Measurements from ENCODE around the gene URB1.
"Not testable (repeated sequence)": the region's sequence is repeated elsewhere in the genome, so short reads cannot be mapped to it uniquely, and the experiment has no call there.

The URB1 gene

GRCh38 chr21:32314806-32315205 is 78.0 kb downstream of the URB1 start:
- Histone ChIP-seq H3K36me3 (ENCODE audit: control insufficient read depth, insufficient read depth, low read length) (peaks cover 81% of the 10 kb centered on the region), H3K4me3 (ENCODE audit: low read depth, low read length) (no peak overlapping the region), H3K27me3 (ENCODE audit: control insufficient read depth, insufficient read depth, low read length) (no peaks in the 10 kb centered on the region), H3K27ac (ENCODE audit: low read depth, low read length) (no peak overlapping the region), H3K4me1 (ENCODE audit: control insufficient read depth, insufficient read depth, low read length) (no peaks in the 10 kb centered on the region), H3K9me3 (ENCODE audit: control insufficient read depth, insufficient read depth, low read depth, low read length) (no peaks in the 10 kb centered on the region), H3K9ac (ENCODE audit: low read length) (no peak overlapping the region)

GRCh38 chr21:32312976-32313375 is 79.8 kb downstream of the URB1 start:
- Histone ChIP-seq H3K9me3 (ENCODE audit: control insufficient read depth, insufficient read depth, low read depth, low read length) (no peaks in the 10 kb centered on the region), H3K9ac (ENCODE audit: low read length) (no peak overlapping the region), H3K4me3 (ENCODE audit: low read depth, low read length) (no peak overlapping the region), H3K27me3 (ENCODE audit: control insufficient read depth, insufficient read depth, low read length) (no peaks in the 10 kb centered on the region), H3K4me1 (ENCODE audit: control insufficient read depth, insufficient read depth, low read length) (no peaks in the 10 kb centered on the region), H3K36me3 (ENCODE audit: control insufficient read depth, insufficient read depth, low read length) (peaks cover 68% of the 10 kb centered on the region), H3K27ac (ENCODE audit: low read depth, low read length) (no peak overlapping the region)

GRCh38 chr21:32312326-32312725 is 80.5 kb downstream of the URB1 start:
- H3K27me3 ChIP-seq (ENCODE audit: control insufficient read depth, insufficient read depth, low read length), result no peaks in the 10 kb centered on the region
- no peaks in the 10 kb centered on the region for H3K4me1 ChIP-seq (ENCODE audit: control insufficient read depth, insufficient read depth, low read length)
- no peak overlapping the region for H3K27ac ChIP-seq (ENCODE audit: low read depth, low read length)
- no peak overlapping the region for H3K4me3 ChIP-seq (ENCODE audit: low read depth, low read length)
- H3K9me3 ChIP-seq (ENCODE audit: control insufficient read depth, insufficient read depth, low read depth, low read length), result no peaks in the 10 kb centered on the region
- no peak overlapping the region for H3K9ac ChIP-seq (ENCODE audit: low read length)
- peaks cover 62% of the 10 kb centered on the region for H3K36me3 ChIP-seq (ENCODE audit: control insufficient read depth, insufficient read depth, low read length)

- Histone ChIP-seq H3K36me3 (ENCODE audit: control insufficient read depth, insufficient read depth, low read length) (peaks cover 54% of the 10 kb centered on the region), H3K4me1 (ENCODE audit: control insufficient read depth, insufficient read depth, low read length) (peaks cover under 1% of the 10 kb centered on the region; the same call in 1 of the 2 replicates), H3K4me3 (ENCODE audit: low read depth, low read length) (no peak overlapping the region), H3K27me3 (ENCODE audit: control insufficient read depth, insufficient read depth, low read length) (no peaks in the 10 kb centered on the region), H3K9me3 (ENCODE audit: control insufficient read depth, insufficient read depth, low read depth, low read length) (no peaks in the 10 kb centered on the region), H3K9ac (ENCODE audit: low read length) (no peak overlapping the region), H3K27ac (ENCODE audit: low read depth, low read length) (no peak overlapping the region)
Observed at GRCh38 chr21:32311621-32312020, 81.2 kb downstream of the URB1 start.

GRCh38 chr21:32310976-32311375 is 81.8 kb downstream of the URB1 start:
- not testable (repeated sequence) for H3K9me3 ChIP-seq (ENCODE audit: control insufficient read depth, insufficient read depth, low read depth, low read length); H3K4me3 ChIP-seq (ENCODE audit: low read depth, low read length); H3K27me3 ChIP-seq (ENCODE audit: control insufficient read depth, insufficient read depth, low read length); H3K9ac ChIP-seq (ENCODE audit: low read length); H3K4me1 ChIP-seq (ENCODE audit: control insufficient read depth, insufficient read depth, low read length); H3K27ac ChIP-seq (ENCODE audit: low read depth, low read length)
- H3K36me3 ChIP-seq (ENCODE audit: control insufficient read depth, insufficient read depth, low read length), result peaks cover 48% of the 10 kb centered on the region

GRCh38 chr21:32309906-32310460 is 82.8 kb downstream of the URB1 start:
- Histone ChIP-seq H3K27ac (ENCODE audit: low read depth, low read length) (no peak overlapping the region), H3K27me3 (ENCODE audit: control insufficient read depth, insufficient read depth, low read length) (no peaks in the 10 kb centered on the region), H3K36me3 (ENCODE audit: control insufficient read depth, insufficient read depth, low read length) (peaks cover 39% of the 10 kb centered on the region), H3K4me1 (ENCODE audit: control insufficient read depth, insufficient read depth, low read length) (peaks cover 11% of the 10 kb centered on the region; the same call in 1 of the 2 replicates), H3K4me3 (ENCODE audit: low read depth, low read length) (no peak overlapping the region), H3K9me3 (ENCODE audit: control insufficient read depth, insufficient read depth, low read depth, low read length) (no peaks in the 10 kb centered on the region), H3K9ac (ENCODE audit: low read length) (no peak overlapping the region)

GRCh38 chr21:32308696-32309095 is 84.1 kb downstream of the URB1 start:
- Histone ChIP-seq H3K27me3 (ENCODE audit: control insufficient read depth, insufficient read depth, low read length) (no peaks in the 10 kb centered on the region), H3K4me1 (ENCODE audit: control insufficient read depth, insufficient read depth, low read length) (peaks cover 11% of the 10 kb centered on the region; the same call in 1 of the 2 replicates), H3K27ac (ENCODE audit: low read depth, low read length) (no peak overlapping the region), H3K4me3 (ENCODE audit: low read depth, low read length) (no peak overlapping the region), H3K9me3 (ENCODE audit: control insufficient read depth, insufficient read depth, low read depth, low read length) (no peaks in the 10 kb centered on the region), H3K9ac (ENCODE audit: low read length) (no peak overlapping the region), H3K36me3 (ENCODE audit: control insufficient read depth, insufficient read depth, low read length) (peaks cover 28% of the 10 kb centered on the region)

- no peaks in the 10 kb centered on the region for H3K9me3 ChIP-seq (ENCODE audit: control insufficient read depth, insufficient read depth, low read depth, low read length)
- H3K27me3 ChIP-seq (ENCODE audit: control insufficient read depth, insufficient read depth, low read length), result no peaks in the 10 kb centered on the region
- peaks cover 11% of the 10 kb centered on the region; the same call in 1 of the 2 replicates for H3K4me1 ChIP-seq (ENCODE audit: control insufficient read depth, insufficient read depth, low read length)
- H3K4me3 ChIP-seq (ENCODE audit: low read depth, low read length), result no peak overlapping the region
- no peak overlapping the region for H3K9ac ChIP-seq (ENCODE audit: low read length)
- no peak overlapping the region for H3K27ac ChIP-seq (ENCODE audit: low read depth, low read length)
- H3K36me3 ChIP-seq (ENCODE audit: control insufficient read depth, insufficient read depth, low read length), result peaks cover 19% of the 10 kb centered on the region
Observed at GRCh38 chr21:32307706-32308105, 85.1 kb downstream of the URB1 start.

GRCh38 chr21:32306021-32306780 is 86.6 kb downstream of the URB1 start:
- H3K9me3 ChIP-seq (ENCODE audit: control insufficient read depth, insufficient read depth, low read depth, low read length), result no peaks in the 10 kb centered on the region
- peaks cover 7% of the 10 kb centered on the region for H3K36me3 ChIP-seq (ENCODE audit: control insufficient read depth, insufficient read depth, low read length)
- H3K4me1 ChIP-seq (ENCODE audit: control insufficient read depth, insufficient read depth, low read length), result peaks cover 11% of the 10 kb centered on the region; the same call in 1 of the 2 replicates
- no peak overlapping the region for H3K27ac ChIP-seq (ENCODE audit: low read depth, low read length)
- H3K27me3 ChIP-seq (ENCODE audit: control insufficient read depth, insufficient read depth, low read length), result no peaks in the 10 kb centered on the region
- H3K9ac ChIP-seq (ENCODE audit: low read length), result no peak overlapping the region
- no peak overlapping the region for H3K4me3 ChIP-seq (ENCODE audit: low read depth, low read length)

GRCh38 chr21:32304998-32305397 is 87.8 kb downstream of the URB1 start:
- peaks cover 11% of the 10 kb centered on the region; the same call in 1 of the 2 replicates for H3K4me1 ChIP-seq (ENCODE audit: control insufficient read depth, insufficient read depth, low read length)
- no peak overlapping the region for H3K9ac ChIP-seq (ENCODE audit: low read length)
- H3K36me3 ChIP-seq (ENCODE audit: control insufficient read depth, insufficient read depth, low read length), result peaks cover 15% of the 10 kb centered on the region
- H3K27ac ChIP-seq (ENCODE audit: low read depth, low read length), result no peak overlapping the region
- H3K4me3 ChIP-seq (ENCODE audit: low read depth, low read length), result no peak overlapping the region
- no peaks in the 10 kb centered on the region for H3K27me3 ChIP-seq (ENCODE audit: control insufficient read depth, insufficient read depth, low read length)
- peaks cover 5% of the 10 kb centered on the region; the same call in 1 of the 2 replicates for H3K9me3 ChIP-seq (ENCODE audit: control insufficient read depth, insufficient read depth, low read depth, low read length)

GRCh38 chr21:32303385-32303784 is 89.4 kb downstream of the URB1 start:
- H3K27ac ChIP-seq (ENCODE audit: low read depth, low read length), result no peak overlapping the region
- no peak overlapping the region for H3K4me3 ChIP-seq (ENCODE audit: low read depth, low read length)
- peaks cover 11% of the 10 kb centered on the region; the same call in 1 of the 2 replicates for H3K4me1 ChIP-seq (ENCODE audit: control insufficient read depth, insufficient read depth, low read length)
- H3K9me3 ChIP-seq (ENCODE audit: control insufficient read depth, insufficient read depth, low read depth, low read length), result peaks cover 5% of the 10 kb centered on the region; the same call in 1 of the 2 replicates
- no peak overlapping the region for H3K9ac ChIP-seq (ENCODE audit: low read length)
- peaks cover 10% of the 10 kb centered on the region; the same call in 1 of the 2 replicates for H3K36me3 ChIP-seq (ENCODE audit: control insufficient read depth, insufficient read depth, low read length)
- no peaks in the 10 kb centered on the region for H3K27me3 ChIP-seq (ENCODE audit: control insufficient read depth, insufficient read depth, low read length)
